Measurements from ENCODE around the gene FAM120A.

Gene FAM120A, protein sequence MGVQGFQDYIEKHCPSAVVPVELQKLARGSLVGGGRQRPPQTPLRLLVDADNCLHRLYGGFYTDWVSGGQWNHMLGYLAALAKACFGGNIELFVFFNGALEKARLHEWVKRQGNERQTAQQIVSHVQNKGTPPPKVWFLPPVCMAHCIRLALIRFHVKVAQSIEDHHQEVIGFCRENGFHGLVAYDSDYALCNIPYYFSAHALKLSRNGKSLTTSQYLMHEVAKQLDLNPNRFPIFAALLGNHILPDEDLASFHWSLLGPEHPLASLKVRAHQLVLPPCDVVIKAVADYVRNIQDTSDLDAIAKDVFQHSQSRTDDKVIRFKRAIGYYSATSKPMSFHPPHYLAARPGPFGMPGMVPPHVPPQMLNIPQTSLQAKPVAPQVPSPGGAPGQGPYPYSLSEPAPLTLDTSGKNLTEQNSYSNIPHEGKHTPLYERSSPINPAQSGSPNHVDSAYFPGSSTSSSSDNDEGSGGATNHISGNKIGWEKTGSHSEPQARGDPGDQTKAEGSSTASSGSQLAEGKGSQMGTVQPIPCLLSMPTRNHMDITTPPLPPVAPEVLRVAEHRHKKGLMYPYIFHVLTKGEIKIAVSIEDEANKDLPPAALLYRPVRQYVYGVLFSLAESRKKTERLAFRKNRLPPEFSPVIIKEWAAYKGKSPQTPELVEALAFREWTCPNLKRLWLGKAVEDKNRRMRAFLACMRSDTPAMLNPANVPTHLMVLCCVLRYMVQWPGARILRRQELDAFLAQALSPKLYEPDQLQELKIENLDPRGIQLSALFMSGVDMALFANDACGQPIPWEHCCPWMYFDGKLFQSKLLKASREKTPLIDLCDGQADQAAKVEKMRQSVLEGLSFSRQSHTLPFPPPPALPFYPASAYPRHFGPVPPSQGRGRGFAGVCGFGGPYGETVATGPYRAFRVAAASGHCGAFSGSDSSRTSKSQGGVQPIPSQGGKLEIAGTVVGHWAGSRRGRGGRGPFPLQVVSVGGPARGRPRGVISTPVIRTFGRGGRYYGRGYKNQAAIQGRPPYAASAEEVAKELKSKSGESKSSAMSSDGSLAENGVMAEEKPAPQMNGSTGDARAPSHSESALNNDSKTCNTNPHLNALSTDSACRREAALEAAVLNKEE

DNA sequence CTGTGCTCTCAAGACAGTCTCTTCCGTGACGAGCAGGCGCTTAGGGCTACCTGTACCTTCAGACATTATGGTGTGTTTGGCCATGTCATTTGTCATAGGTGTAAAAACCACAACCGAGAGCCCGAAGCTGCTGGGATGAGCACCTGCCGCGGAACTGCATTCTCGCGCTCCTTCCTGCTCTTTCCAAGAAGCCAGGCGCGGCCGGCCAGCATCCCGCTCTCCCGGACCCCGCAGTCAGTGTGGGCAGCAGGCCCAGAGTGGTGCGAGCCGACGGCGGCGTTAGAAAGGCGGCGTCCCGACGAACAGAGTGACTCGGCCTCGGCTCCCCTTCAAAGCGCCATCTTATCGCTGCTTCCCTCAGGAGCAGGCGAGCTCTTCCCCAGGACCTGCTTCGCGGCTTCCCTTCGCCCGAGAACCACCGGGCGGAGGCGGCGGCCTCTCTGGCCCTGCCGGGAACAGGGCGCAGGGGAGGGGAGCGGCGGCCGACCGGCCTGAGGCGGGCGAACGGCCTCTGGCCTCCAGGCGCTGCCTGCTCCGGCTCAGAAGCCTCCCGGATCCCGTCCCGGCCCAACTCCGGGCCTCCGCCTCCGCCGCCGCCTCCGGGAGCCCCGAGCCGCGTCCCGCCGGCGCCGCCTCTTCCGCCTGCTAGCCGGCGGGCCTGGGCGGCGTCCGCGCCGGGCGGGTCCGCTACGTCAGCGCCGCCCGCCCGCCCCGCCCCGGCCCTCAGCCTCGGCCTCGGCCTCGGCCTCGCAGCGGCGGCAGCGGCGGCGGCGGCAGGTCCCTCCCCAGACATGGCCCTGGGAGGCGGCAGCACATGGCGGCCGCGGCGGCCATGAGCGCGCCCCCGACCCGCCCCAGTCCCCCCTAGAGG, at the start of gene FAM120A:
Gene FAM120A (plus strand): TSS at position 741 of the 871 bp plus-strand sequence. CDS start 231 bp downstream, outside the sequence.
- no peak for DNase-seq (ENCODE audit: low read depth)
- peak within 1 kb of the TSS; percentile 91 for H3K4me3 ChIP-seq (ENCODE audit: low read depth, low read length)
- TF ChIP-seq CTCF (IDR thresholded peaks at IDR 0.05; ENCODE audit: low read depth, low read length, missing control alignments), result no peak

- H3K4me3 ChIP-seq (ENCODE audit: low read depth, low read length), result no peak overlapping the region
- DNase-seq (ENCODE audit: low read depth), result no peak
- TF ChIP-seq CTCF (IDR thresholded peaks at IDR 0.05; ENCODE audit: low read depth, low read length, missing control alignments), result no peak
Observed at GRCh38 chr9:93406371-93406770, 45.1 kb upstream of the FAM120A start.

GRCh38 chr9:93413530-93413929, 38.0 kb upstream of the FAM120A start:
- DNase-seq (ENCODE audit: low read depth), result no peak
- H3K4me3 ChIP-seq (ENCODE audit: low read depth, low read length), result no peak overlapping the region

DNA sequence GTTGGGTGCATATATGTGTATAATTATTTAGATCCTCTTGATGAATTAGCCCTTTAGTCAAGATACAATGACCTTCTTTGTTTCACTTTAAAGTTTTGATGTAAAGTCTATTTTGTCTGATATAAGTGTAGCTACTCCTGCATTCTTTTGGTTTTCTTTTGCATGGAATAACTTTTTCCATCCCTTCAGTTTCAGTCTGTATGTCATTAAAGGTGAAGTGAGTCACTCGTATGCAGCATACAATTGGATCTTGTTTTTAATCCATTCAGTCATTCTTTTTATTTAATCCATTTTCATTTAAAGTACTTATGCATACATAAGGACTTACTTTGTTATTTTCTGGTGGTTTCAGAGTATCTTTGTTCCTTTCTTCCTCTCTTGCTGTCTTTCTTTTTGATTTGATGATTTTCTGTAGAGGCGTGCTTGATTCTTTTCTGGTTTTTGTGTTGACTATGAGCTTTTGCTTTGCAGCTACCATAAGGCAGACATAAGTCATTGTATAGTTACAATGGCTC, 36.3 kb upstream of the FAM120A start:
- no peak overlapping the region for H3K4me3 ChIP-seq (ENCODE audit: low read depth, low read length)
- DNase-seq (ENCODE audit: low read depth), result no peak
- TF ChIP-seq CTCF (IDR thresholded peaks at IDR 0.05; ENCODE audit: low read depth, low read length, missing control alignments), result no peak

More at GRCh38 chr9:93413530-93413929, 38.0 kb upstream of the FAM120A start:
- no peak for TF ChIP-seq CTCF (IDR thresholded peaks at IDR 0.05; ENCODE audit: low read depth, low read length, missing control alignments)

- H3K4me3 ChIP-seq (ENCODE audit: low read depth, low read length), result no peak overlapping the region
- DNase-seq (ENCODE audit: low read depth), result no peak
- TF ChIP-seq CTCF (IDR thresholded peaks at IDR 0.05; ENCODE audit: low read depth, low read length, missing control alignments), result no peak
Observed at GRCh38 chr9:93416530-93417235, 34.8 kb upstream of the FAM120A start.
